Lower leg skin (tissue), 3 donors: ENCODE measurements around the gene KLHL11.

Source experiments
- CTCF ChIP-seq, 3 donors: fragments of 450-650 bp; IDR thresholded peaks; one replicate each; pipeline ENCODE4 v1.5.1; 2016; ENCODE audit warnings: antibody characterized with exemption in 3 of 3, mild to moderate bottlenecking in 3 of 3, moderate library complexity in 2 of 3
- POLR2A ChIP-seq, 2 donors: fragments of 450-650 bp; IDR thresholded peaks; one replicate each; pipeline ENCODE4 v1.6.1; 2016 to 2017; ENCODE audit warnings: antibody characterized with exemption in 2 of 2, mild to moderate bottlenecking in 1 of 2, moderate library complexity in 1 of 2

GRCh38 chr17:41896726-41897125, 31.5 kb upstream of the KLHL11 start:
- TF ChIP-seq POLR2A (IDR thresholded peaks at IDR 0.05): no peak
- no peak for TF ChIP-seq CTCF (IDR thresholded peaks at IDR 0.05)
